NCI-H2081 (cell line): ENCODE data around the gene CDKN1C.

Source experiments
- DNase-seq, 2 experiments: peaks; one replicate each; lab custom pipeline; 2025; lab: John Stamatoyannopoulos, UW

Gene CDKN1C

GRCh38 chr11:2923446-2924375 lies 38.1 kb upstream of the CDKN1C start:
- no peak for DNase-seq

GRCh38 chr11:2922655-2923054 lies 37.1 kb upstream of the CDKN1C start:
- no peak for DNase-seq

GRCh38 chr11:2921742-2922493 lies 36.3 kb upstream of the CDKN1C start:
- no peak for DNase-seq

- DNase-seq = no peak
Measured at GRCh38 chr11:2921261-2921660, 35.7 kb upstream of the CDKN1C start.

- no peak for DNase-seq
Measured at GRCh38 chr11:2920343-2920742, 34.8 kb upstream of the CDKN1C start.

GRCh38 chr11:2919837-2920236 lies 34.3 kb upstream of the CDKN1C start:
- no peak for DNase-seq

- no peak for DNase-seq
Measured at GRCh38 chr11:2919188-2919587, 33.6 kb upstream of the CDKN1C start.

- no peak for DNase-seq
Measured at GRCh38 chr11:2917842-2918490, 32.4 kb upstream of the CDKN1C start.

- no peak for DNase-seq
Measured at GRCh38 chr11:2916892-2917645, 31.5 kb upstream of the CDKN1C start.

- DNase-seq = no peak
Measured at GRCh38 chr11:2916114-2916891, 30.7 kb upstream of the CDKN1C start.

- no peak for DNase-seq
Measured at GRCh38 chr11:2915473-2915872, 29.9 kb upstream of the CDKN1C start.

GRCh38 chr11:2914455-2915195 lies 29.1 kb upstream of the CDKN1C start:
- peak in 1 of 2 experiments; percentile 30 for DNase-seq

- no peak for DNase-seq
Measured at GRCh38 chr11:2913776-2914175, 28.2 kb upstream of the CDKN1C start.

GRCh38 chr11:2913019-2913431 lies 27.4 kb upstream of the CDKN1C start:
- DNase-seq = no peak

- no peak for DNase-seq
Measured at GRCh38 chr11:2912498-2912897, 26.9 kb upstream of the CDKN1C start.

- DNase-seq = no peak
Measured at GRCh38 chr11:2911785-2912391, 26.3 kb upstream of the CDKN1C start.

GRCh38 chr11:2911088-2911784 lies 25.7 kb upstream of the CDKN1C start:
- DNase-seq = no peak

- no peak for DNase-seq
Measured at GRCh38 chr11:2910401-2910955, 24.9 kb upstream of the CDKN1C start.
